NCI-H1930 (cell line): ENCODE results near the gene FBXW9.
"Not testable (repeated sequence)": the region's sequence is repeated elsewhere in the genome, so short reads cannot be mapped to it uniquely, and the experiment has no call there.

Source experiments
- DNase-seq, 2 experiments: peaks; one replicate each; lab custom pipeline; 2025; lab: John Stamatoyannopoulos, UW

The FBXW9 gene

DNA sequence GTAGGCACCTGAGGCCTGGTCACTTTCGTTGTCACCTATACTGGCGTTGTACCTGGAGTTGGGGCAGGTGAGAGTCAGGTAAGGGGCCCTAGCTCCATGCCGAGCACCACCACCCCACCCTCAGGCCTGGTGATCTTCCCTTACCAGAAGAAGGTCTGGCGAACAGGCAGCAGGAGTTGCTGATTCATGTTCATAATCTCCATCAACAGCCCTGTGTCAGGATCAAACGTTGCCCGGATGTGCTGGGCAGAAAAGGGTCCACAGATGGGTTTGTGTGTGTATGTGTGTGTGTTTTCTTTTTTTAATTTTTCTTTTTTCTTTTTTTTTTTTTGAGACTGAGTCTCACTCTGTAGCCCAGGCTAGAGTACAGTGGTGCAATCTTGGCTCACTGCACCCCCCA lies 44.2 kb downstream of the FBXW9 start:
- no peak for DNase-seq

- no peak for DNase-seq
Observed at GRCh38 chr19:12649941-12650340, 46.5 kb downstream of the FBXW9 start.

DNA sequence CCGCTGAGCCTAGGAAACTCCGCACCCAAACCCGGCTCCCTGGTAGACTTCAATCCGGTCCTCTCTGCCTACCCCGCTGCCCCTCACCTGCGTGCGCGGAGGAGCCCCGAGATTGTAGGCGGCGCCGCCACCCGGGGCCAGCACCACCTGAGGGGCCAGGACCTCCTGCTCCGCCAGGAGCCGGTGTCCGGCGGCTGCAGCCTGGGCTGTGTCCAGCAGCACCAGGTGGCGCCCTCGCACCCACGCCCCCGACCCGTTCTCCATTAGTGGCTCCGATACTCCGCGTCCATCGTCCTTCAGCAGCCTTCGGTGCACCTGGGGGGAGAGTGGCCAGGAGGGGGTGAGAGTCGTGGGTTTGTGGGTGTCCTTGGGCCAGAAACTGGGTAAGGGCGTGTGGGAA lies 48.3 kb downstream of the FBXW9 start:
- DNase-seq, result no peak

DNA sequence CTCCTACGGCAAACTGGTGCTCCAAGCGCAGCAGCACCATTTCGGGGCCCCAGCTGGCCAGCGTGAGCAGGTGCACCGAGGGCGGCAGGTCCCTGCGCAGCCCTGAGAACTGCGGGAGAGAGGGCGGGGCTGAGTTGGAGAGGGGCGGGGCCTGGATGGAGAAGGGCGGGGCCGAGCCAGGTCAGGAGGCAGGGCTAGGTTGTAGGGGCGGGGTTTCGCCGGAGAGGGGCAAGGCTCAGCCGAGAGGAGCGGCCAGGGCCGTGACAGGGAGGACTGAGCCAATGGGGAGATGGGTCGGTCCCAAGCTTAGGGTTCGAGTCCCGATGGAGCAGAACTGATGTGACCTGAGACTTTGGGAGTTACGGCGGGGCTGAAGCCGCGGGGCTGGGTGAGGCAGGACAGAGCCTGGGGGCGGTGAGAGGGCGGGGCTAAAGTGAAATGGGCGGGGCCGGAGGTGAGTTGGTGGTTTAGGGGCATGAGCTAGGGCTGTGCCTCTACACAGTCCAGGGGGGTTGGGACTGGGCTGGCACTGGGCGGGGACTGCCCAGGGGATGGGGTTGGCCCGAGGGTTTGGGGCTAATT lies 48.9 kb downstream of the FBXW9 start:
- DNase-seq, result no peak

GRCh38 chr19:12647047-12647446 lies 49.4 kb downstream of the FBXW9 start:
- no peak for DNase-seq

DNA sequence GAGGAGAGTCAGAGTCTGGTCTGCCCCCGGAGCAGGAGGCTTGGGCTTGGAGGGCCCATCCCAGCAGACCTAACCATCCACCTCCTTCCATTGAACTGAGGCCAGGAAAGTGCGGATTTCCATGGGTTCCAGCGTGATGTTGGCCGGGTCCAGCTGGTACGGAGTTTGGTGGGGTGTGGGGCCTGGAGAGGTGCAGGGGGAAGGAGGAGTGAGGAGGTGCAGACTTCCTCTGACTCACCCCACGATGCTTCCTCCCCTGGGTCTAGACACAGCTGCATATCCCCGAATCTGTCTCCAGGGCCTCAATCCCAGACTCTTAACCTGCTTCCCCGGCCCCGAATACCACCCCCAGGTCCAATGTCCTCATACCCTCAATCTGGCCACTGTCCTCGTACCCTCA lies 49.9 kb downstream of the FBXW9 start:
- DNase-seq, result no peak

GRCh38 chr19:12643716-12644115 lies 52.7 kb downstream of the FBXW9 start:
- DNase-seq, result not testable (repeated sequence)

DNA sequence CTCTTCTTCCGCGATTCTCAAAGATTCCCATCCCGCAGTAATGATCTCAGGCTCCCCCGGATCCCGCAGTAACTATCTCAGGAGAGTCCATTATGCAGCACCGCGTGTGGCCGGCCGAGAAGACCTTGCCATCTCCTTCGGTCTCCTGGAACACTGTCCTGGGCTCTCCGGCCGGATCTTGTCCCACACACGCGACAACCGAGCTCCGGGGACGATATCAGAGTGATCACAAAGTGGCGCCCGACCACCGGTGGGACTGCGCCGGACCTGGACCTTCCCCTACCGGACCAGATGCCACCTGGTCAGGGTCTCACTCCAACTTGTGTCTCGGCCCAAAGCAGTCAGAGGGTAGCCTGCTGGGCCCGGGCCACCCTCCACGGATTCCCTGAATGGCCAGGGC lies 53.9 kb downstream of the FBXW9 start:
- no peak for DNase-seq

DNA sequence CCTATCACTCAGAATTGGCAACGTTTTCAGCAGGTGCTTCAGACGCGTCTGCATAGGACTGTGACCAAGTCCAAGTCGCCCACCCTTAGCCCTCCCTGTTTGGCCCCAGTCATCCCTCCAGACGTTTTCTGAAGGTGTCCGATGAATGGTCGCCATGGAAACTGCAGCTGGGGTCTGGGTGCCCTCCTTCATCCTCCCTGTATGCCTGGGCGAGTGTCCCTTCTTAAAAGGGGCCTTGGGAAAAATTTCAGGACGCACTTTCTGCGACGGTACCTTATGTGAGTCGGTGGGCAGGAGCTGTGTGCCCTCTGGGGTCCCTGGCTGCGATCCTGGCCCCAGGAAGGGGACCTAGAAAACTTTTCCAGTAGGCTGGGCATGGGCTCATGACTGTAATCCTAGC lies 55.0 kb downstream of the FBXW9 start:
- DNase-seq, result no peak

DNA sequence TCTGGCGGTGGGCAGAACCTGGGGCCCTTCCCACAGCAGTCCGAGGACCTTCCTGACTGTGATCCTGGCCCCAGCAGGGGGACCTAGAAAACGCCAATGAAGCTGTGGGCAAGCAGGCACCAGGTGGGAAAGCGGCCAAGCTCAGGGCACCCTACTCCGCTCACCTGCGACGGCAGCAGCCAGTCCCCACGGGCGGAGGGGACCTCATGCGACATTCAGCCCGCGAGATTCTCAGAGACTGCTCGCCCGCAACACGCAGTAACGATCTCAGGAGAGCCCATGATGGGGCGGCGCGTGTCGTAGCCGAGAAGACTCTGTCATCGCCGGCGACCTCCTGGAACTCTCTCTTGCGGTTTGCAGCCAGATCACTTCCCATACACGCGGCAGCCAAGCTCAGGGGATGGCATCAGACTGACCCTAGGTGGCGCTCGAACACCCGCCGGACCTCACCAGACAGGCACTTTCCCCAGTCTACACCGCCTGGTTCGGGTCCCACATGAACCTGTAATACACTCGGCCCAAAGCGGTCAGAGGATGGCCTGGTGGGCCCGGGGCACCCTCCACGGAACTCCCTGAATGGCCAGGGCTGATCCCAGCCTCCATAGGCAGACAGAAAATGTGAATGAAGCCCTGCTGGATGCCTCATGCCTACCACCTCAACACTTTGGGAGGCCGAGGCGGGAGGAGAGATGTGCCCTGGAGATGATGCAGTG lies 56.4 kb downstream of the FBXW9 start:
- DNase-seq, result peak; percentile 30 to 37
